Hepatocyte (in vitro differentiated cells): Measurements from ENCODE around the gene NRCAM.

Experiments
- EZH2 ChIP-seq: fragments of 200-600 bp; sonication (generic); IDR thresholded peaks from 2 replicates; pipeline ENCODE4 v1.6.1; 2016; ENCODE audit warnings: antibody characterized with exemption, mild to moderate bottlenecking, borderline replicate concordance
- EZH2phosphoT487 ChIP-seq: fragments of 200-600 bp; sonication (generic); IDR thresholded peaks from one replicate; pipeline ENCODE4 v1.6.1; 2018; ENCODE audit warnings: antibody characterized with exemption, mild to moderate bottlenecking, low read depth, moderate library complexity; ENCODE audit not compliant: unreplicated experiment, severe bottlenecking
- TF ChIP-seq, protein P1 (sequence below): fragments of 200-600 bp; sonication (generic); IDR thresholded peaks from 2 replicates; pipeline ENCODE4 v1.5.1; 2016; ENCODE audit warnings: antibody characterized with exemption, mild to moderate bottlenecking; ENCODE audit not compliant: poor library complexity

DNA sequence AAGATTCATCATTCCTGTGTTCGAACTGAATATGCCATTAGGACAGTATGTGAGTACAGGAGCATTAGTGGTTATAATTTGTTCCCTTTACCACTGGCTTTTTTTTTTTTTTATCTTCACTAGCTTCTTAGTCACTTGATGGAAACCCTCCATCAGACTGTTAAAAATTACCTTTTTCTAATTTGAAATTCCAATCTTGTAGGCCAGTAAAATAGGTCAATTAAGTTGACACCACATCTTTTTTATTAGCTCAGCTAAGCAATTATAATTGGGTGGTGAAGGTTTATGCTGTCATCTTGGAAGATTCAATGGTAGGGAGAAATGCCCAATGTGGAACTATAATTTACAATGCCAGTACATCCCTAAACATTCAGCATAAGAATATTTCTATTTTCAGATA lies 6.1 kb downstream of the NRCAM start:
- TF ChIP-seq, protein P1, sequence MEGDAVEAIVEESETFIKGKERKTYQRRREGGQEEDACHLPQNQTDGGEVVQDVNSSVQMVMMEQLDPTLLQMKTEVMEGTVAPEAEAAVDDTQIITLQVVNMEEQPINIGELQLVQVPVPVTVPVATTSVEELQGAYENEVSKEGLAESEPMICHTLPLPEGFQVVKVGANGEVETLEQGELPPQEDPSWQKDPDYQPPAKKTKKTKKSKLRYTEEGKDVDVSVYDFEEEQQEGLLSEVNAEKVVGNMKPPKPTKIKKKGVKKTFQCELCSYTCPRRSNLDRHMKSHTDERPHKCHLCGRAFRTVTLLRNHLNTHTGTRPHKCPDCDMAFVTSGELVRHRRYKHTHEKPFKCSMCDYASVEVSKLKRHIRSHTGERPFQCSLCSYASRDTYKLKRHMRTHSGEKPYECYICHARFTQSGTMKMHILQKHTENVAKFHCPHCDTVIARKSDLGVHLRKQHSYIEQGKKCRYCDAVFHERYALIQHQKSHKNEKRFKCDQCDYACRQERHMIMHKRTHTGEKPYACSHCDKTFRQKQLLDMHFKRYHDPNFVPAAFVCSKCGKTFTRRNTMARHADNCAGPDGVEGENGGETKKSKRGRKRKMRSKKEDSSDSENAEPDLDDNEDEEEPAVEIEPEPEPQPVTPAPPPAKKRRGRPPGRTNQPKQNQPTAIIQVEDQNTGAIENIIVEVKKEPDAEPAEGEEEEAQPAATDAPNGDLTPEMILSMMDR = no peak
- TF ChIP-seq EZH2 (no peak), EZH2phosphoT487 (no peak)
